Mesendoderm (in vitro differentiated cells): ENCODE measurements around the gene TSPAN11.

Experiments used
- DNase-seq: peaks from one replicate; pipeline ENCODE4 v3.0.0; 2013
- H2AK5ac ChIP-seq: 2 replicates; pipeline ENCODE4 v1.6.1; 2013; ENCODE audit warnings: low read length, inconsistent platforms
- H2BK120ac ChIP-seq: 2 replicates; pipeline ENCODE4 v1.6.1; 2013; ENCODE audit warnings: low read depth, mild to moderate bottlenecking, low read length, moderate library complexity, mixed read lengths
- H2BK15ac ChIP-seq: replicated peaks from 2 replicates; pipeline ENCODE4 v1.6.1; 2013; ENCODE audit warnings: low read depth, mild to moderate bottlenecking, moderate library complexity
- H2BK5ac ChIP-seq: 2 replicates; pipeline ENCODE4 v1.6.1; 2013; ENCODE audit warnings: low read length, inconsistent platforms
- H3K18ac ChIP-seq: 2 replicates; pipeline ENCODE4 v1.6.1; 2013; ENCODE audit warnings: mild to moderate bottlenecking, low read length, mixed read lengths
- H3K23ac ChIP-seq: one replicate; pipeline ENCODE4 v1.6.1; 2013; ENCODE audit warnings: low read length
- H3K27ac ChIP-seq: 2 replicates; pipeline ENCODE4 v1.5.1; 2013; ENCODE audit warnings: low read depth, mild to moderate bottlenecking, inconsistent platforms, low read length, moderate library complexity
- H3K27me3 ChIP-seq: 2 replicates; pipeline ENCODE4 v1.6.1; 2013; ENCODE audit warnings: low read length, control low read depth, mild to moderate bottlenecking, inconsistent platforms; ENCODE audit not compliant: insufficient read depth, poor library complexity
- H3K36me3 ChIP-seq: 2 replicates; pipeline ENCODE4 v1.6.1; 2013; ENCODE audit warnings: low read length, inconsistent platforms; ENCODE audit not compliant: control insufficient read depth, insufficient read depth
- H3K4ac ChIP-seq: one replicate; pipeline ENCODE4 v1.6.1; 2013; ENCODE audit warnings: low read depth, mild to moderate bottlenecking, low read length, moderate library complexity
- H3K4me1 ChIP-seq: 2 replicates; pipeline ENCODE4 v1.6.1; 2013; ENCODE audit warnings: low read depth, low read length, inconsistent platforms; ENCODE audit not compliant: control insufficient read depth
- H3K4me2 ChIP-seq: 2 replicates; pipeline ENCODE4 v1.6.1; 2013; ENCODE audit warnings: low read length
- H3K4me3 ChIP-seq: 2 replicates; pipeline ENCODE4 v1.5.1; 2013; ENCODE audit warnings: mild to moderate bottlenecking, low read length
- H3K56ac ChIP-seq: one replicate; pipeline ENCODE4 v1.6.1; 2013; ENCODE audit warnings: low read length
- H3K79me1 ChIP-seq: 2 replicates; pipeline ENCODE4 v1.6.1; 2013; ENCODE audit warnings: low read length, inconsistent platforms
- H3K79me2 ChIP-seq: 2 replicates; pipeline ENCODE4 v1.6.1; 2013; ENCODE audit warnings: mild to moderate bottlenecking, low read length; ENCODE audit not compliant: control insufficient read depth, insufficient read depth
- H3K9ac ChIP-seq: 2 replicates; pipeline ENCODE4 v1.6.1; 2013; ENCODE audit warnings: low read length, inconsistent platforms
- H4K5ac ChIP-seq: one replicate; pipeline ENCODE4 v1.6.1; 2013; ENCODE audit warnings: low read length
- H4K8ac ChIP-seq: one replicate; pipeline ENCODE4 v1.6.1; 2013; ENCODE audit warnings: low read depth, mild to moderate bottlenecking, control low read depth, low read length, moderate library complexity
- WGBS: extraction: QIAGEN DNeasy Blood & Tissue Kit; methylation state at CpG from one replicate; pipeline ENCODE4 v1.1.7; 2013; ENCODE audit warnings: low lambda C conversion rate, missing lambda C conversion rate; ENCODE audit not compliant: insufficient coverage; ENCODE audit errors: extremely low coverage; 5-methylcytosine and 5-hydroxymethylcytosine counted together

Gene TSPAN11

GRCh38 chr12:30896461-30896860 lies 30.1 kb upstream of the TSPAN11 start:
- H3K27ac ChIP-seq, result no peak overlapping the region
- no peak overlapping the region for H2BK5ac ChIP-seq
- H3K79me2 ChIP-seq, result no peaks in the 10 kb centered on the region
- H3K9ac ChIP-seq, result no peak overlapping the region
- no peak overlapping the region for H4K8ac ChIP-seq
- H3K4me2 ChIP-seq, result no peak overlapping the region
- no peaks in the 10 kb centered on the region for H3K36me3 ChIP-seq
- no peak overlapping the region for H3K18ac ChIP-seq
- H3K79me1 ChIP-seq, result no peaks in the 10 kb centered on the region
- H2BK15ac ChIP-seq, result no peak overlapping the region
- WGBS, result no CpG with 5 or more reads among the region's 3 CpGs
- no peak overlapping the region for H2BK120ac ChIP-seq
- H3K23ac ChIP-seq, result no peak overlapping the region
- H3K27me3 ChIP-seq, result no peaks in the 10 kb centered on the region
- H3K4me3 ChIP-seq, result no peak overlapping the region
- no peaks in the 10 kb centered on the region for H3K4me1 ChIP-seq
- H3K4ac ChIP-seq, result no peak overlapping the region
- H2AK5ac ChIP-seq, result no peak overlapping the region
- H4K5ac ChIP-seq, result no peak overlapping the region
- no peak overlapping the region for H3K56ac ChIP-seq
- no peak for DNase-seq

GRCh38 chr12:30898846-30899245 lies 27.7 kb upstream of the TSPAN11 start:
- Histone ChIP-seq H3K4me2 (no peak overlapping the region), H2AK5ac (no peak overlapping the region), H3K79me2 (no peaks in the 10 kb centered on the region), H3K4me3 (no peak overlapping the region), H3K36me3 (no peaks in the 10 kb centered on the region), H3K27ac (no peak overlapping the region), H2BK15ac (no peak overlapping the region), H2BK120ac (no peak overlapping the region), H3K9ac (no peak overlapping the region), H3K79me1 (no peaks in the 10 kb centered on the region), H3K23ac (no peak overlapping the region), H3K27me3 (no peaks in the 10 kb centered on the region), H3K18ac (no peak overlapping the region), H4K8ac (no peak overlapping the region), H3K4me1 (no peaks in the 10 kb centered on the region), H3K4ac (no peak overlapping the region), H3K56ac (no peak overlapping the region), H4K5ac (no peak overlapping the region), H2BK5ac (no peak overlapping the region)
- WGBS, result no CpG with 5 or more reads among the region's 1 CpG
- DNase-seq, result no peak

- no peak overlapping the region for H3K4ac ChIP-seq
- no peaks in the 10 kb centered on the region for H3K79me1 ChIP-seq
- H3K56ac ChIP-seq, result no peak overlapping the region
- no peak overlapping the region for H2AK5ac ChIP-seq
- H3K27ac ChIP-seq, result no peak overlapping the region
- DNase-seq, result no peak
- no peak overlapping the region for H3K4me3 ChIP-seq
- no peak overlapping the region for H4K5ac ChIP-seq
- H3K4me1 ChIP-seq, result no peaks in the 10 kb centered on the region
- H3K4me2 ChIP-seq, result no peak overlapping the region
- H2BK120ac ChIP-seq, result no peak overlapping the region
- no peak overlapping the region for H2BK15ac ChIP-seq
- H3K27me3 ChIP-seq, result no peaks in the 10 kb centered on the region
- no CpG with 5 or more reads among the region's 1 CpG for WGBS
- no peaks in the 10 kb centered on the region for H3K36me3 ChIP-seq
- H3K18ac ChIP-seq, result no peak overlapping the region
- no peak overlapping the region for H3K9ac ChIP-seq
- no peak overlapping the region for H2BK5ac ChIP-seq
- H4K8ac ChIP-seq, result no peak overlapping the region
- H3K23ac ChIP-seq, result no peak overlapping the region
- H3K79me2 ChIP-seq, result no peaks in the 10 kb centered on the region
Observed at GRCh38 chr12:30900351-30900750, 26.2 kb upstream of the TSPAN11 start.

- DNase-seq, result no peak
- Histone ChIP-seq H2BK15ac (no peak overlapping the region), H3K4me1 (no peaks in the 10 kb centered on the region), H3K27me3 (no peaks in the 10 kb centered on the region), H3K18ac (no peak overlapping the region), H4K5ac (no peak overlapping the region), H3K4me2 (no peak overlapping the region), H3K79me2 (no peaks in the 10 kb centered on the region), H3K27ac (no peak overlapping the region), H3K4me3 (no peak overlapping the region), H3K4ac (no peak overlapping the region), H3K56ac (no peak overlapping the region), H2AK5ac (no peak overlapping the region), H2BK120ac (no peak overlapping the region), H2BK5ac (no peak overlapping the region), H3K36me3 (no peaks in the 10 kb centered on the region), H3K9ac (no peak overlapping the region), H4K8ac (no peak overlapping the region), H3K79me1 (no peaks in the 10 kb centered on the region), H3K23ac (no peak overlapping the region)
- no CpG with 5 or more reads among the region's 3 CpGs for WGBS
Observed at GRCh38 chr12:30902001-30902400, 24.5 kb upstream of the TSPAN11 start.

GRCh38 chr12:30902596-30902995 lies 24.0 kb upstream of the TSPAN11 start:
- H4K5ac ChIP-seq, result no peak overlapping the region
- H3K4ac ChIP-seq, result no peak overlapping the region
- H3K36me3 ChIP-seq, result no peaks in the 10 kb centered on the region
- WGBS, result no CpG with 5 or more reads among the region's 4 CpGs
- H3K79me2 ChIP-seq, result no peaks in the 10 kb centered on the region
- no peak overlapping the region for H3K9ac ChIP-seq
- no peaks in the 10 kb centered on the region for H3K27me3 ChIP-seq
- no peak overlapping the region for H3K18ac ChIP-seq
- H2AK5ac ChIP-seq, result no peak overlapping the region
- no peak for DNase-seq
- no peak overlapping the region for H3K56ac ChIP-seq
- no peaks in the 10 kb centered on the region for H3K4me1 ChIP-seq
- H3K4me2 ChIP-seq, result no peak overlapping the region
- no peak overlapping the region for H2BK5ac ChIP-seq
- H3K27ac ChIP-seq, result no peak overlapping the region
- no peak overlapping the region for H3K4me3 ChIP-seq
- no peaks in the 10 kb centered on the region for H3K79me1 ChIP-seq
- no peak overlapping the region for H3K23ac ChIP-seq
- no peak overlapping the region for H2BK120ac ChIP-seq
- no peak overlapping the region for H4K8ac ChIP-seq
- H2BK15ac ChIP-seq, result no peak overlapping the region

- no peak overlapping the region for H3K23ac ChIP-seq
- H2AK5ac ChIP-seq, result no peak overlapping the region
- H3K4me3 ChIP-seq, result no peak overlapping the region
- peak; percentile 57 for DNase-seq
- no peak overlapping the region for H4K5ac ChIP-seq
- H3K56ac ChIP-seq, result no peak overlapping the region
- H2BK5ac ChIP-seq, result no peak overlapping the region
- no peak overlapping the region for H2BK15ac ChIP-seq
- peaks cover 4% of the 10 kb centered on the region for H3K4me1 ChIP-seq
- no peaks in the 10 kb centered on the region for H3K27me3 ChIP-seq
- WGBS, result no CpG with 5 or more reads among the region's 6 CpGs
- H2BK120ac ChIP-seq, result no peak overlapping the region
- H3K18ac ChIP-seq, result no peak overlapping the region
- H3K36me3 ChIP-seq, result no peaks in the 10 kb centered on the region
- H3K4ac ChIP-seq, result no peak overlapping the region
- no peak overlapping the region for H3K4me2 ChIP-seq
- H4K8ac ChIP-seq, result peak overlapping the region; percentile 76
- H3K79me1 ChIP-seq, result no peaks in the 10 kb centered on the region
- no peak overlapping the region for H3K27ac ChIP-seq
- no peak overlapping the region for H3K9ac ChIP-seq
- no peaks in the 10 kb centered on the region for H3K79me2 ChIP-seq
Observed at GRCh38 chr12:30905463-30906009, 21.0 kb upstream of the TSPAN11 start.
